OCI-LY7 (cell line): ENCODE data around the gene SH3TC2. TPM values are rescaled to one million over a fixed set of nuclear protein-coding genes. Genes with fewer than 3 reads are reported as not detected.

Experiments used
- BruUV-seq: library from RNA; stranded (reverse); fragments of 400-500 nt; replicated peaks from 2 replicates; lab custom pipeline; 2021; lab: Mats Ljungman, UMichigan
- CTCF ChIA-PET: fragments of 300-600 bp; sonication (Branson Sonifier 250); formaldehyde crosslinking; loops from one replicate; lab custom pipeline; 2022; ENCODE audit warnings: antibody characterized with exemption; ENCODE audit not compliant: unreplicated experiment; lab: Charles Lee
- POLR2A ChIA-PET: fragments of 300-600 bp; sonication (Branson Sonifier 250); formaldehyde crosslinking; loops from one replicate; lab custom pipeline; 2022; ENCODE audit warnings: antibody characterized with exemption; lab: Charles Lee
- DNase-seq: peaks from one replicate; pipeline ENCODE4 v3.0.0-alpha.2; 2015; ENCODE audit warnings: low spot score
- H2AFZ ChIP-seq: fragments of 200-600 bp; sonication (generic), shearing (Covaris generic); 2 replicates; pipeline ENCODE4 v1.6.1; 2014; ENCODE audit warnings: mild to moderate bottlenecking, antibody characterized with exemption, low read length, moderate library complexity
- H3K27ac ChIP-seq: fragments of 200-600 bp; sonication (generic); 2 replicates; pipeline ENCODE4 v1.5.1; 2014; ENCODE audit warnings: mixed run types, low read depth, mild to moderate bottlenecking, moderate library complexity, low read length, inconsistent platforms; ENCODE audit not compliant: poor library complexity, severe bottlenecking
- H3K36me3 ChIP-seq: fragments of 200-600 bp; sonication (generic); 2 replicates; pipeline ENCODE4 v1.6.1; 2014; ENCODE audit warnings: mild to moderate bottlenecking, antibody characterized with exemption, low read length, moderate library complexity, mixed read lengths; ENCODE audit not compliant: insufficient read depth
- H3K4me1 ChIP-seq: fragments of 200-600 bp; sonication (generic); 2 replicates; pipeline ENCODE4 v1.5.1; 2014; ENCODE audit warnings: mild to moderate bottlenecking, low read length; ENCODE audit not compliant: insufficient read depth, poor library complexity, severe bottlenecking
- H3K4me2 ChIP-seq: fragments of 200-600 bp; sonication (generic); 2 replicates; pipeline ENCODE4 v1.6.1; 2014; ENCODE audit warnings: mild to moderate bottlenecking, low read length
- H3K4me3 ChIP-seq: fragments of 200-600 bp; sonication (generic); 2 replicates; pipeline ENCODE4 v1.5.1; 2014; ENCODE audit warnings: mild to moderate bottlenecking, low read depth, low read length; ENCODE audit not compliant: poor library complexity, severe bottlenecking
- H3K79me2 ChIP-seq: fragments of 200-600 bp; sonication (generic); 2 replicates; pipeline ENCODE4 v1.6.1; 2016; ENCODE audit warnings: low read depth, mild to moderate bottlenecking, low read length, moderate library complexity, mixed read lengths; ENCODE audit not compliant: insufficient read depth
- H3K9me2 ChIP-seq: fragments of 200-600 bp; sonication (generic); 2 replicates; pipeline ENCODE4 v1.6.1; 2016; ENCODE audit warnings: mild to moderate bottlenecking, low read length, mixed read lengths; ENCODE audit not compliant: insufficient read depth
- H3K9me3 ChIP-seq: fragments of 200-600 bp; sonication (generic); 2 replicates; pipeline ENCODE4 v1.6.1; 2014; ENCODE audit warnings: mild to moderate bottlenecking, mixed run types, low read length, mixed read lengths
- H4K20me1 ChIP-seq: fragments of 200-600 bp; sonication (generic); 2 replicates; pipeline ENCODE4 v1.6.1; 2014; ENCODE audit warnings: mild to moderate bottlenecking, antibody characterized with exemption, low read length, moderate library complexity, mixed read lengths; ENCODE audit not compliant: insufficient read depth
- CTCF ChIP-seq: fragments of 200-600 bp; sonication (generic); conservative IDR thresholded peaks from 2 replicates; pipeline ENCODE4 v1.5.1; 2014; ENCODE audit warnings: mild to moderate bottlenecking, antibody characterized with exemption, low read length, moderate library complexity, mixed read lengths
- EZH2phosphoT487 ChIP-seq: fragments of 200-600 bp; sonication (generic); IDR thresholded peaks from 2 replicates; pipeline ENCODE4 v1.6.1; 2018; ENCODE audit warnings: low read depth, borderline replicate concordance, mild to moderate bottlenecking, mixed run types, antibody characterized with exemption, low read length, moderate library complexity, mixed read lengths
- intact Hi-C: fragments of 100-400 bp; cut with micrococcal nuclease; formaldehyde crosslinking; loops from one replicate; pipeline ENCODE4 v1.10.0; 2022; ENCODE audit not compliant: unreplicated experiment
- total RNA-seq, 2 experiments: library from RNA; depleted of rRNA in 1 of 2; stranded (reverse); fragments of >200 nt in 1 of 2; shearing (Covaris generic) in 1 of 2; gene quantifications; 2 replicates each; pipeline ENCODE4 v1.2.3, GENCODE V29; 2014 to 2022

SH3TC2 gene
- total RNA-seq, 2 experiments from 2014 or later, result not detected

- no peak overlapping the region for H3K27ac ChIP-seq
- CTCF ChIA-PET, result no interaction called here
- H3K36me3 ChIP-seq, result no peaks in the 10 kb centered on the region
- no peaks in the 10 kb centered on the region for H4K20me1 ChIP-seq
- no peak overlapping the region for H2AFZ ChIP-seq
- H3K4me3 ChIP-seq, result no peak overlapping the region
- DNase-seq, result no peak
- TF ChIP-seq CTCF (no peak), EZH2phosphoT487 (no peak)
- intact Hi-C loops, result no loop called here
- H3K9me3 ChIP-seq, result no peaks in the 10 kb centered on the region
- no peaks in the 10 kb centered on the region for H3K4me1 ChIP-seq
- no TSS peak for BruUV-seq
- H3K79me2 ChIP-seq, result no peaks in the 10 kb centered on the region
- H3K4me2 ChIP-seq, result no peak overlapping the region
- POLR2A ChIA-PET, result no interaction called here
- H3K9me2 ChIP-seq, result no peaks in the 10 kb centered on the region
Observed at GRCh38 chr5:149073213-149073612, 10.4 kb upstream of the SH3TC2 start.

GRCh38 chr5:149072791-149073190, 9.9 kb upstream of the SH3TC2 start:
- Histone ChIP-seq H3K36me3 (no peaks in the 10 kb centered on the region), H3K4me1 (no peaks in the 10 kb centered on the region), H4K20me1 (no peaks in the 10 kb centered on the region), H3K9me3 (no peaks in the 10 kb centered on the region), H3K27ac (no peak overlapping the region), H2AFZ (no peak overlapping the region), H3K4me3 (no peak overlapping the region), H3K79me2 (no peaks in the 10 kb centered on the region), H3K4me2 (no peak overlapping the region), H3K9me2 (no peaks in the 10 kb centered on the region)
- POLR2A ChIA-PET, result no interaction called here
- BruUV-seq, result no TSS peak
- no peak for DNase-seq
- TF ChIP-seq CTCF (no peak), EZH2phosphoT487 (no peak)
- CTCF ChIA-PET, result no interaction called here
- intact Hi-C loops, result no loop called here

GRCh38 chr5:149072376-149072775, 9.5 kb upstream of the SH3TC2 start:
- no peak for TF ChIP-seq CTCF
- no peak for TF ChIP-seq EZH2phosphoT487
- no TSS peak for BruUV-seq
- Histone ChIP-seq H3K36me3 (no peaks in the 10 kb centered on the region), H3K4me3 (no peak overlapping the region), H3K27ac (no peak overlapping the region), H2AFZ (no peak overlapping the region), H3K4me1 (no peaks in the 10 kb centered on the region), H3K9me2 (no peaks in the 10 kb centered on the region), H4K20me1 (no peaks in the 10 kb centered on the region), H3K79me2 (no peaks in the 10 kb centered on the region), H3K4me2 (no peak overlapping the region), H3K9me3 (no peaks in the 10 kb centered on the region)
- POLR2A ChIA-PET, result no interaction called here
- intact Hi-C loops, result no loop called here
- CTCF ChIA-PET, result no interaction called here
- no peak for DNase-seq
